Right atrium auricular region (tissue), 2 donors: ENCODE measurements around the gene TAS1R1. TPM values are rescaled to one million over a fixed set of nuclear protein-coding genes. Genes with fewer than 3 reads are reported as not detected.
A peak's percentile ranks its signal among the peaks of the same experiment; 100 is the strongest.

Source experiments
- DNase-seq: peaks from one replicate; pipeline ENCODE4 v3.0.0-alpha.2; 2019; ENCODE audit warnings: low spot score
- H3K27ac ChIP-seq, 2 donors: fragments of 200-600 bp; sonication (generic); 1 replicate in 1 of 2; 2 replicates in 1 of 2; pipeline ENCODE4 v1.5.1; 2016 to 2019
- H3K27me3 ChIP-seq, 2 donors: fragments of 200-600 bp; sonication (generic); one replicate each; pipeline versions ENCODE4 v1.5.1 to v1.6.0; 2017 to 2019
- H3K36me3 ChIP-seq: fragments of 200-600 bp; sonication (generic); one replicate; pipeline ENCODE4 v1.5.1; 2016
- H3K4me1 ChIP-seq, 2 donors: fragments of 200-600 bp; sonication (generic); one replicate each; pipeline versions ENCODE4 v1.5.1 to v1.6.0; 2017 to 2019
- H3K4me3 ChIP-seq, 2 donors: fragments of 200-600 bp; sonication (generic); 1 replicate in 1 of 2; 2 replicates in 1 of 2; pipeline ENCODE4 v1.5.1; 2017 to 2019; ENCODE audit warnings: mild to moderate bottlenecking in 1 of 2, moderate library complexity in 1 of 2
- H3K9me3 ChIP-seq, 2 donors: fragments of 200-600 bp; sonication (generic); one replicate each; pipeline ENCODE4 v1.5.1; 2019
- total RNA-seq, 2 donors: library from RNA; depleted of rRNA; stranded (reverse); fragments of >200 nt; gene quantifications; one replicate each; pipeline ENCODE4 v1.1.0, GENCODE V29; 2016
- TF ChIP-seq, protein P1 (sequence below), 2 donors: fragments of 200-600 bp; sonication (generic); IDR thresholded peaks; one replicate each; pipeline ENCODE4 v1.5.1; 2019; ENCODE audit warnings: antibody characterized with exemption in 2 of 2

The TAS1R1 gene
- total RNA-seq, 2 donors from 2014 or later: not detected

DNA sequence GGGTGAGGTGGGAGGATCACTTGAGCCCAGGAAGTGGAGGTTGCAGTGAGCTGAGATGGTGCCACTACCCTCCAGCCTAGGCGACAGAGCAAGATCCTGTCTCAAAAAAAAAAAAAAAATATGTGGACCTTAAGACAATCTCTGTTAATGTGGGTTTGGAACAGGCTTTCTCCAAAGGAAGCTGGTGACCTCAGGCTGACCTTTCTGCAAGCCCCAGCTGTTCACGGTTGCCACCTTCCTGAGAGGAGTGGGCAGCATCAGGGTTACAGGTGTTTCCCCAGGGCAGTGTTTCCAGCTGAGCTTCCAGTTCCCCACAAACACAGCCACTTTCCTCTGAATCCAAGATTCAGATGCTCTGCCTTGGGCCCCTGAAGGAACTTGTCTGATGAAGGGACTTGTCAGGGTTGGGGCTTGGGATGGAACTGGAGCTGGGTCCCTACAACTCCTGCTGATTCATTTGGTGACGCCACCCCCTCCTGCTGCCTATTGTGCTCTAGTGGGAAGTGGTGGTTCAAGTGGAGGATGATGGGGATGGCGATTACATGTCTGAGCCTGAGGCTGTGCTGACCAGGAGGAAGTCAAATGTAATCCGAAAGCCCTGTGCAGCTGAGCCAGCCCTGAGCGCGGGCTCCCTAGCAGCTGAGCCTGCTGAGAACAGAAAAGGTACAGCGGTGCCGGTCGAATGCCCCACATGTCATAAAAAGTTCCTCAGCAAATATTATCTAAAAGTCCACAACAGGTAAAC, 26.6 kb downstream of the TAS1R1 start:
- Histone ChIP-seq H3K9me3 (no peaks in the 10 kb centered on the region), H3K27ac (peak overlapping the region in 1 of 2 donors; percentile 96), H3K27me3 (no peaks in the 10 kb centered on the region), H3K4me3 (no peak overlapping the region), H3K4me1 (peaks cover 0 to 53% of the 10 kb centered on the region in 2 donors), H3K36me3 (no peaks in the 10 kb centered on the region)
- TF ChIP-seq, protein P1, sequence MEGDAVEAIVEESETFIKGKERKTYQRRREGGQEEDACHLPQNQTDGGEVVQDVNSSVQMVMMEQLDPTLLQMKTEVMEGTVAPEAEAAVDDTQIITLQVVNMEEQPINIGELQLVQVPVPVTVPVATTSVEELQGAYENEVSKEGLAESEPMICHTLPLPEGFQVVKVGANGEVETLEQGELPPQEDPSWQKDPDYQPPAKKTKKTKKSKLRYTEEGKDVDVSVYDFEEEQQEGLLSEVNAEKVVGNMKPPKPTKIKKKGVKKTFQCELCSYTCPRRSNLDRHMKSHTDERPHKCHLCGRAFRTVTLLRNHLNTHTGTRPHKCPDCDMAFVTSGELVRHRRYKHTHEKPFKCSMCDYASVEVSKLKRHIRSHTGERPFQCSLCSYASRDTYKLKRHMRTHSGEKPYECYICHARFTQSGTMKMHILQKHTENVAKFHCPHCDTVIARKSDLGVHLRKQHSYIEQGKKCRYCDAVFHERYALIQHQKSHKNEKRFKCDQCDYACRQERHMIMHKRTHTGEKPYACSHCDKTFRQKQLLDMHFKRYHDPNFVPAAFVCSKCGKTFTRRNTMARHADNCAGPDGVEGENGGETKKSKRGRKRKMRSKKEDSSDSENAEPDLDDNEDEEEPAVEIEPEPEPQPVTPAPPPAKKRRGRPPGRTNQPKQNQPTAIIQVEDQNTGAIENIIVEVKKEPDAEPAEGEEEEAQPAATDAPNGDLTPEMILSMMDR (IDR thresholded peaks at IDR 0.05): no peak
- DNase-seq: no peak

DNA sequence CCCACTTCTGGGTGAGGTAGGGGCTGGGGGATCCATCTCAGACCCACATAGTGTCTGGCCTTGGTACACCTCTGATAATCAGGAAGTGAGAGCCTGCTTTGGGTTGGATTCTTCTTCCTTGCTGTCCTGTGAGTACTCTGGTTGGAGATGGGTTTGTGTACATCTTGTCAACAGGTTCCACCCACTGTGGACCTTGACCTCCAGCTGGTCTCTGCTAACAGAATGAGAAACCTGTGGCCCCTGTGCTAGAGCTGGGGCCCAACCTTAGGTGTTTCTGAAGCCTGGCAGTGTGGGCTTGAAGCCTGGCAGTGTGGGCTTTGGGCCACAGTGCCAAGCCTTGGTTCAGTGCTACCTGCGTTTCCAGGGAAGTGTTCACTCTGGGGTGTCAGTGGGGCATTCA, 27.3 kb downstream of the TAS1R1 start:
- TF ChIP-seq, protein P1 (IDR thresholded peaks at IDR 0.05): no peak
- no peaks in the 10 kb centered on the region for H3K9me3 ChIP-seq
- no peaks in the 10 kb centered on the region for H3K27me3 ChIP-seq
- H3K4me3 ChIP-seq: no peak overlapping the region
- no peak for DNase-seq
- no peak overlapping the region for H3K27ac ChIP-seq
- H3K4me1 ChIP-seq: peaks cover 0 to 60% of the 10 kb centered on the region in 2 donors
- no peaks in the 10 kb centered on the region for H3K36me3 ChIP-seq

DNA sequence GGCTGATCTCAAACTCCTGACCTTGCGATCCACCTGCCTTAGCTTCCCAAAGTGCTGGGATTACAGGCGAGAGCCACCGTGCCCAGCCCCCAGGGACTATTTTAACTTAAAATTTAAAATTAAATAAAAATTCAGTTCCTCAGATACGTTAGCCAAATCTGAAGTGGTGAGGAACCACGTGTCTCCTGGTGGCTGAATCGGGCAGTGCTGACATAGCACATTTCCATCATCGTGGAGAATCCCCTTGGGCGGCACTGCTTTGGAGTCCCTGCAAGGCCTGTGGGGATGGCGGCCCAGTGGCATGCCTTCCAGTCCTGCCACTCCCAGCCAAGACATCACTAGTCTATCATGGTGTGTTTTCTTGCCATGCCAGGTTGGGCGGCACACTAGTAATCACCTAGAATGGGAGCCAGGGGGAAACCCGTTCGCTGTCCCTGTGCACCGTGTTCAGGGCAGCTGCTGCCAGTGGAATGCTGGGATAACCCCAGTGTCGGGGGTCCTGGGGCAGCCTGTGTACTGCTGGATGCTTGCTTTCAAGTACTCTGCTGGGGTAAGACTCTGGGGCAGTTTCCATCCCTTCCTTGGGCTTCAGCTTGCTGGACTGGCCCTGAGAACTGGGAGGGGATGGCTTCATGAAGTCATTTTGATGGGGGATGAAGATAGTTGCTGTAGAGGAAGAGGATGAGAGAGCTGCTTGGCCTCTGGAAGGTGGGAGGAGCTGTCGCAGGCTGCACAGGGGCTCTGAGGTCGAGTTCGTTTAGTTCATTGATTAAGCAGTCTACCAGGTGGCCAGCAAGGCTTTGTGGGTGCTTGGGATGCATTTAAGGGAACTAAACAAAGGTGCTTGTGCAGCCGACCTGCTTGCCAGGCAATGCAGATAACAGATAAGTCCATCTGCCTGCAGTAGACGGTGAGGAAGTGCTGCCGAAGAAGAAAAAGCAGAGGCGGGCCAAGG, 29.3 kb downstream of the TAS1R1 start:
- H3K4me3 ChIP-seq: no peak overlapping the region
- H3K4me1 ChIP-seq: peaks cover 0 to 71% of the 10 kb centered on the region in 2 donors
- TF ChIP-seq, protein P1 (IDR thresholded peaks at IDR 0.05): peak in 1 of 2 donors; percentile 18
- H3K27me3 ChIP-seq: no peaks in the 10 kb centered on the region
- no peak for DNase-seq
- H3K27ac ChIP-seq: no peak overlapping the region
- H3K9me3 ChIP-seq: no peaks in the 10 kb centered on the region
- peaks cover 16% of the 10 kb centered on the region for H3K36me3 ChIP-seq

DNA sequence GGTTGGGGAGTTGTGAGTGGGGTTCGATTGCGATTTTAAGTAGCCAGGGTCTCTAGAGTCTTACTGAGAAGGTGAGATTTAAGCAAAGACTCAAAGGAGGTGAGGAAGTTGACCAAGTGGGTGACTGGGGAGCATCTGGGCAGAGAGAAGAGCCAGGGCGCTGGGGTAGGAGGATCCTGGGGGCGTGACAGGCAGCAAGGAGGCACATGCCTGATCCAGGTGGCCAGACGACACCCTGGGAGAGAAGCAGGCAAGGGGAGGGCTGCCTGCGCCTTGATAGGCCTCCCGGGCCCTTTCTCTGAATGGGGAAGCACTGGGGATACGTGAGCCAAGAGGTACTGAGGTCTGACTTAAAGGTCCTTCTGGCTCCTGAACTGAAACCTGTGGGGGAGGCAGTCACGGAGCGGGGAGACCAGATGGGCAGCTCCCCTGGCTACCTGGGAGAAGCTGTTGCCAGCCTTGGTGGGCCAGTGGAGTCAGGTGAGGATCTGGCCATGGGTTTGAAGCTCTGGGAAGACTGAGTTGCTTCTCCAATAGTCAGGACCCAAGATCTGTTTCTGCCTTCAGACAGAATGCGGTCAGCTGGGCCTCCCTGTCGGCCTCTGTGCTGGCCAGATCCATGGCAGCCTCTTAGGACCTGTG, 30.1 kb downstream of the TAS1R1 start:
- H3K9me3 ChIP-seq: no peaks in the 10 kb centered on the region
- peaks cover 24% of the 10 kb centered on the region for H3K36me3 ChIP-seq
- no peak for DNase-seq
- no peaks in the 10 kb centered on the region for H3K27me3 ChIP-seq
- no peak overlapping the region for H3K27ac ChIP-seq
- H3K4me1 ChIP-seq: peaks cover 0 to 75% of the 10 kb centered on the region in 2 donors
- TF ChIP-seq, protein P1 (IDR thresholded peaks at IDR 0.05): no peak
- no peak overlapping the region for H3K4me3 ChIP-seq

DNA sequence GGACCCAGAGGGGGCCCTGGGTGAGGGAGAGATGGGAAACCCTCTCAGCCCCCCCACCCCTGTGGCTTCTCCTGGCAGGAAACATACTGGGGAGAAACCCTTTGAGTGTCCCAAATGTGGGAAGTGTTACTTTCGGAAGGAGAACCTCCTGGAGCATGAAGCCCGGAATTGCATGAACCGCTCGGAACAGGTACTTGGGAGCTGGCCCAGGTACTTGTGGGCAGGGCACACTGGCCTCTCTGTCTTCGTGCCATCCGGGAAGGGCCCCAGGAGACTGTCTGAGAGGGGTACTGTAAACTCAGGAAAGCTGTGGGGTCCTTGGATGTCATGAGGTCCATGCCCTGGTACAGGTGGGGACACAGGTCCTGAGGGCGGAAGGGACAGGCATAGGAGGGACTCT, 30.7 kb downstream of the TAS1R1 start:
- Histone ChIP-seq H3K27ac (no peak overlapping the region), H3K36me3 (peaks cover 30% of the 10 kb centered on the region), H3K9me3 (no peaks in the 10 kb centered on the region), H3K4me1 (peaks cover 0 to 68% of the 10 kb centered on the region in 2 donors), H3K4me3 (no peak overlapping the region), H3K27me3 (no peaks in the 10 kb centered on the region)
- no peak for DNase-seq
- TF ChIP-seq, protein P1 (IDR thresholded peaks at IDR 0.05): no peak
